OCI-LY1 (cell line): ENCODE data around the gene GPR39.

Source experiments
- H2AFZ ChIP-seq: fragments of 200-600 bp; sonication (generic), shearing (Covaris generic); 2 replicates; pipeline ENCODE4 v1.6.0; 2014; ENCODE audit warnings: antibody characterized with exemption, mild to moderate bottlenecking, low read length
- H3F3A ChIP-seq: fragments of 200-600 bp; sonication (generic), shearing (Covaris generic); 2 replicates; pipeline ENCODE4 v1.6.0; 2014; ENCODE audit warnings: mild to moderate bottlenecking, antibody characterized with exemption, low read length, moderate library complexity; ENCODE audit not compliant: insufficient read depth
- H3K27ac ChIP-seq: fragments of 200-600 bp; sonication (generic); 2 replicates; pipeline ENCODE4 v1.5.1; 2014; ENCODE audit warnings: low read length, mixed run types, mild to moderate bottlenecking, low read depth; ENCODE audit not compliant: poor library complexity, severe bottlenecking
- H3K27me3 ChIP-seq: fragments of 200-600 bp; sonication (generic); 2 replicates; pipeline ENCODE4 v1.6.0; 2014; ENCODE audit warnings: antibody characterized with exemption, mild to moderate bottlenecking, low read length, moderate library complexity; ENCODE audit not compliant: insufficient read depth
- H3K36me3 ChIP-seq: fragments of 200-600 bp; sonication (generic); 2 replicates; pipeline ENCODE4 v1.6.1; 2014; ENCODE audit warnings: mild to moderate bottlenecking, antibody characterized with exemption, low read length, moderate library complexity, mixed read lengths; ENCODE audit not compliant: insufficient read depth
- H3K4me1 ChIP-seq: fragments of 200-600 bp; sonication (generic); 2 replicates; pipeline ENCODE4 v1.5.1; 2014; ENCODE audit warnings: mild to moderate bottlenecking, low read length, moderate library complexity; ENCODE audit not compliant: insufficient read depth, severe bottlenecking
- H3K4me2 ChIP-seq: fragments of 200-600 bp; sonication (generic), shearing (Covaris generic); 2 replicates; pipeline ENCODE4 v1.6.1; 2014; ENCODE audit warnings: low read length
- H3K4me3 ChIP-seq: fragments of 200-600 bp; sonication (generic); 2 replicates; pipeline ENCODE4 v1.5.1; 2014; ENCODE audit warnings: low read length, low read depth, mild to moderate bottlenecking, mixed read lengths; ENCODE audit not compliant: poor library complexity, severe bottlenecking
- H3K79me2 ChIP-seq: fragments of 200-600 bp; shearing (Covaris generic); 2 replicates; pipeline ENCODE4 v1.6.1; 2016; ENCODE audit warnings: mixed run types, low read length, mixed read lengths; ENCODE audit not compliant: insufficient read depth
- H3K9ac ChIP-seq: fragments of 200-600 bp; sonication (generic), shearing (Covaris generic); 2 replicates; pipeline ENCODE4 v1.6.1; 2014; ENCODE audit warnings: mild to moderate bottlenecking, low read length, mixed read lengths
- H3K9me2 ChIP-seq: fragments of 200-600 bp; sonication (generic), shearing (Covaris generic); 2 replicates; pipeline ENCODE4 v1.6.1; 2014; ENCODE audit warnings: low read depth, mild to moderate bottlenecking, low read length, mixed read lengths
- H3K9me3 ChIP-seq: fragments of 200-600 bp; shearing (Covaris generic); 2 replicates; pipeline ENCODE4 v1.6.1; 2014; ENCODE audit warnings: low read length, mixed read lengths
- H4K20me1 ChIP-seq: fragments of 200-600 bp; sonication (generic), shearing (Covaris generic); 2 replicates; pipeline ENCODE4 v1.6.0; 2016; ENCODE audit warnings: mild to moderate bottlenecking, low read length; ENCODE audit not compliant: insufficient read depth
- EZH2 ChIP-seq: fragments of 200-600 bp; sonication (generic), shearing (Covaris generic); IDR thresholded peaks from 2 replicates; pipeline ENCODE4 v1.8.0; 2017; ENCODE audit warnings: borderline replicate concordance, mixed run types, mild to moderate bottlenecking, antibody characterized with exemption, low read length, moderate library complexity, mixed read lengths
- TF ChIP-seq, protein P1 (sequence below): fragments of 200-600 bp; sonication (generic), shearing (Covaris generic); IDR thresholded peaks from 2 replicates; pipeline ENCODE4 v1.5.1; 2017; ENCODE audit warnings: mild to moderate bottlenecking, antibody characterized with exemption, low read length, moderate library complexity, mixed read lengths

GPR39 gene

GRCh38 chr2:132623096-132623839 is 206.7 kb downstream of the GPR39 start:
- Histone ChIP-seq H3K4me1 (no peaks in the 10 kb centered on the region), H4K20me1 (no peaks in the 10 kb centered on the region), H3K36me3 (no peaks in the 10 kb centered on the region), H3K9me2 (no peaks in the 10 kb centered on the region), H3K79me2 (no peaks in the 10 kb centered on the region), H3K4me2 (no peak overlapping the region), H3K9me3 (no peaks in the 10 kb centered on the region), H3K27ac (no peak overlapping the region), H3K4me3 (no peak overlapping the region), H3K27me3 (no peaks in the 10 kb centered on the region; the same call in 1 of the 2 replicates), H3K9ac (no peak overlapping the region), H3F3A (no peaks in the 10 kb centered on the region), H2AFZ (no peak overlapping the region)
- no peak for TF ChIP-seq EZH2
- TF ChIP-seq, protein P1, sequence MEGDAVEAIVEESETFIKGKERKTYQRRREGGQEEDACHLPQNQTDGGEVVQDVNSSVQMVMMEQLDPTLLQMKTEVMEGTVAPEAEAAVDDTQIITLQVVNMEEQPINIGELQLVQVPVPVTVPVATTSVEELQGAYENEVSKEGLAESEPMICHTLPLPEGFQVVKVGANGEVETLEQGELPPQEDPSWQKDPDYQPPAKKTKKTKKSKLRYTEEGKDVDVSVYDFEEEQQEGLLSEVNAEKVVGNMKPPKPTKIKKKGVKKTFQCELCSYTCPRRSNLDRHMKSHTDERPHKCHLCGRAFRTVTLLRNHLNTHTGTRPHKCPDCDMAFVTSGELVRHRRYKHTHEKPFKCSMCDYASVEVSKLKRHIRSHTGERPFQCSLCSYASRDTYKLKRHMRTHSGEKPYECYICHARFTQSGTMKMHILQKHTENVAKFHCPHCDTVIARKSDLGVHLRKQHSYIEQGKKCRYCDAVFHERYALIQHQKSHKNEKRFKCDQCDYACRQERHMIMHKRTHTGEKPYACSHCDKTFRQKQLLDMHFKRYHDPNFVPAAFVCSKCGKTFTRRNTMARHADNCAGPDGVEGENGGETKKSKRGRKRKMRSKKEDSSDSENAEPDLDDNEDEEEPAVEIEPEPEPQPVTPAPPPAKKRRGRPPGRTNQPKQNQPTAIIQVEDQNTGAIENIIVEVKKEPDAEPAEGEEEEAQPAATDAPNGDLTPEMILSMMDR, result no peak

GRCh38 chr2:132627536-132627935 is 210.9 kb downstream of the GPR39 start:
- Histone ChIP-seq H3F3A (no peaks in the 10 kb centered on the region), H4K20me1 (no peaks in the 10 kb centered on the region), H3K9ac (no peak overlapping the region), H3K27ac (no peak overlapping the region), H2AFZ (no peak overlapping the region), H3K9me3 (no peaks in the 10 kb centered on the region), H3K36me3 (no peaks in the 10 kb centered on the region), H3K27me3 (no peaks in the 10 kb centered on the region), H3K4me1 (no peaks in the 10 kb centered on the region), H3K79me2 (no peaks in the 10 kb centered on the region), H3K9me2 (no peaks in the 10 kb centered on the region), H3K4me2 (no peak overlapping the region), H3K4me3 (no peak overlapping the region)
- TF ChIP-seq EZH2, result no peak
- TF ChIP-seq, protein P1, result no peak

DNA sequence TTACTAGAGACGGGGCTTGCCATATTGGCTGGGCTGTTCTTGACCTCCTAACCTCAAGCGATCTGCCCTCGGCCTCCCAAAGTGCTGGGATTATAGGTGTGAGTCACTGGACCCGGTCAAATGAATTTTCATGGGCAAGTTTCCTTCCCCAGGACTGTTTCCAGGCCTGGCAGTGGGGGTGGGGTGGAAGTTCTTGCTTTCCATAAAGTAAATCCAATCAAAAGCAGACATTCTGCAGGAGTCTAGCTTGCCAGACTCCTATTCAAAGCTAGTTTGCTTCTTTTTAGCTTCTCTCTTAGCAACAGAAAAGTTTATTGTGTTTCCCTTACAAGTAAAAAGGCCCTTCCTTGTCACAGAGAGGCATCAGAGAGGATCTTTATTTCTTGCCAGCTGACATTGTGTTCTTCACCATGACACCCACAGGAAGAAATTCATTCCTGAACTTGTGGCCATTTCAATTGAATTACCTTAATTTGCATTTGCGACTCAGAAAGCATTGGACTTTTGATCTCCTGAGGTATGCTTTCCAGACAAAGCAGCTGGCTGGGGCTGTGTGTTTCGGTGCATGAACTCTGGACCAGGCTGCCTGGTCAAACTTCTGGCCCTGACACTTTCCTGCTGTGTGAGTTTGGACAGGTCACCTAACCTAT is 215.5 kb downstream of the GPR39 start:
- Histone ChIP-seq H3K9me3 (no peaks in the 10 kb centered on the region), H3K4me2 (no peak overlapping the region), H3K9ac (no peak overlapping the region), H3F3A (no peaks in the 10 kb centered on the region), H4K20me1 (no peaks in the 10 kb centered on the region), H3K9me2 (no peaks in the 10 kb centered on the region), H3K36me3 (no peaks in the 10 kb centered on the region), H3K27me3 (no peaks in the 10 kb centered on the region), H2AFZ (no peak overlapping the region), H3K4me3 (no peak overlapping the region), H3K79me2 (no peaks in the 10 kb centered on the region), H3K27ac (no peak overlapping the region), H3K4me1 (no peaks in the 10 kb centered on the region)
- TF ChIP-seq, protein P1, result no peak
- no peak for TF ChIP-seq EZH2
